SK-N-SH (cell line): ENCODE results near the gene MMS22L. TPM values are rescaled to one million over a fixed set of nuclear protein-coding genes. Genes with fewer than 3 reads are reported as not detected.

Experiments used
- CTCF ChIA-PET: fragments of 300-600, 350-600 bp; formaldehyde crosslinking; extraction: SDS; loops from one replicate; lab custom pipeline; 2021; lab: Yijun Ruan, JAX
- POLR2A ChIA-PET: fragments of 350-600 bp; sonication (Branson Sonifier 250); formaldehyde crosslinking; extraction: SDS; loops from one replicate; lab custom pipeline; 2020; ENCODE audit warnings: antibody characterized with exemption, inconsistent platforms; lab: Yijun Ruan, JAX
- DNase-seq: peaks from one replicate; pipeline ENCODE4 v3.0.0; 2012
- H2AFZ ChIP-seq: fragments of 200-600 bp; sonication (generic); 2 replicates; pipeline ENCODE4 v1.8.1; 2016; ENCODE audit warnings: antibody characterized with exemption, mild to moderate bottlenecking, low read depth
- H3F3A ChIP-seq: fragments of 200-600 bp; sonication (generic); replicated peaks from 2 replicates; pipeline ENCODE3; 2016; ENCODE audit warnings: antibody characterized with exemption, mild to moderate bottlenecking; ENCODE audit not compliant: insufficient read depth
- H3K27ac ChIP-seq, 2 experiments: fragments of 200-500 bp in 1 of 2; fragments of 200-600 bp in 1 of 2; sonication (Bioruptor generic) in 1 of 2; sonication (generic), shearing (Covaris generic) in 1 of 2; 2 replicates each; pipeline versions ENCODE4 v1.5.1 to v1.6.1; 2014 to 2016; ENCODE audit warnings: low read depth in 2 of 2, inconsistent platforms in 1 of 2, low read length in 1 of 2, mild to moderate bottlenecking in 1 of 2, mixed read lengths in 1 of 2
- H3K27me3 ChIP-seq: fragments of 200-600 bp; sonication (generic), shearing (Covaris generic); 2 replicates; pipeline ENCODE4 v1.6.1; 2016; ENCODE audit warnings: mixed run types; ENCODE audit not compliant: insufficient read depth
- H3K36me3 ChIP-seq, 2 experiments: fragments of 200-500 bp in 1 of 2; fragments of 200-600 bp in 1 of 2; sonication (Bioruptor generic) in 1 of 2; sonication (generic) in 1 of 2; replicated peaks in 1 of 2; 2 replicates each; pipeline versions ENCODE3 to v1.5.1; 2014 to 2016; ENCODE audit warnings: low read length in 1 of 2, mild to moderate bottlenecking in 1 of 2; ENCODE audit not compliant: insufficient read depth in 2 of 2, control insufficient read depth in 1 of 2
- H3K4me1 ChIP-seq, 2 experiments: fragments of 200-500 bp in 1 of 2; fragments of 200-600 bp in 1 of 2; sonication (Bioruptor generic) in 1 of 2; sonication (generic), shearing (Covaris generic) in 1 of 2; 2 replicates each; pipeline versions ENCODE4 v1.5.1 to v1.6.1; 2014 to 2016; ENCODE audit warnings: low read depth in 1 of 2, low read length in 1 of 2, mixed run types in 1 of 2; ENCODE audit not compliant: insufficient read depth in 2 of 2, control insufficient read depth in 1 of 2
- H3K4me2 ChIP-seq: fragments of 200-600 bp; sonication (generic), shearing (Covaris generic); 2 replicates; pipeline ENCODE4 v1.6.1; 2017; ENCODE audit warnings: mixed run types
- H3K4me3 ChIP-seq, 2 experiments: fragments of 200-500 bp in 1 of 2; fragments of 200-600 bp in 1 of 2; sonication (Bioruptor generic) in 1 of 2; sonication (generic), shearing (Covaris generic) in 1 of 2; 2 replicates each; pipeline versions ENCODE4 v1.5.1 to v1.8.1; 2014 to 2016; ENCODE audit warnings: low read depth in 2 of 2, inconsistent platforms in 1 of 2, low read length in 1 of 2, mild to moderate bottlenecking in 1 of 2, mixed read lengths in 1 of 2, moderate library complexity in 1 of 2
- H3K79me2 ChIP-seq: fragments of 200-600 bp; sonication (generic); 2 replicates; pipeline ENCODE4 v1.8.1; 2017; ENCODE audit warnings: mild to moderate bottlenecking; ENCODE audit not compliant: insufficient read depth
- H3K9ac ChIP-seq: fragments of 200-600 bp; sonication (generic); 2 replicates; pipeline ENCODE4 v1.6.1; 2017; ENCODE audit warnings: mixed run types
- H3K9me2 ChIP-seq: fragments of 200-600 bp; sonication (generic); 2 replicates; pipeline ENCODE4 v1.6.1; 2017; ENCODE audit warnings: mixed run types
- H3K9me3 ChIP-seq: fragments of 200-600 bp; sonication (generic); 2 replicates; pipeline ENCODE4 v1.6.1; 2017; ENCODE audit warnings: mixed run types, mild to moderate bottlenecking, moderate library complexity
- H4K20me1 ChIP-seq: fragments of 200-600 bp; sonication (generic); 2 replicates; pipeline ENCODE4 v1.6.1; 2017; ENCODE audit warnings: mild to moderate bottlenecking, mixed run types; ENCODE audit not compliant: insufficient read depth
- CHD2 ChIP-seq: fragments of 150-350 bp; IDR thresholded peaks from 2 replicates; pipeline ENCODE4 v1.6.1; 2018; ENCODE audit warnings: low read length; ENCODE audit not compliant: partially characterized antibody
- EP300 ChIP-seq, 2 experiments: IDR thresholded peaks; 2 replicates each; pipeline versions ENCODE4 v1.4.0 to v1.6.1; 2012; ENCODE audit warnings: borderline replicate concordance in 1 of 2, low read depth in 1 of 2, low read length in 1 of 2
- EZH2phosphoT487 ChIP-seq: fragments of 200-600 bp; sonication (generic); IDR thresholded peaks from 2 replicates; pipeline ENCODE4 v1.6.1; 2017; ENCODE audit warnings: low read depth, mixed run types, mild to moderate bottlenecking, antibody characterized with exemption, moderate library complexity, borderline replicate concordance
- FOSL2 ChIP-seq: IDR thresholded peaks from 2 replicates; pipeline ENCODE4 v1.4.0; 2012; ENCODE audit warnings: low read depth, mild to moderate bottlenecking, moderate library complexity, borderline replicate concordance
- POLR2AphosphoS5 ChIP-seq: IDR thresholded peaks from 2 replicates; pipeline ENCODE4 v1.6.1; 2012; ENCODE audit warnings: low read depth, low read length
- RFX5 ChIP-seq: IDR thresholded peaks from 2 replicates; pipeline ENCODE4 v1.6.1; 2012; ENCODE audit warnings: mild to moderate bottlenecking, improper control_type of control experiment, low read length
- SIN3A ChIP-seq: IDR thresholded peaks from 2 replicates; pipeline ENCODE4 v1.6.1; 2012; ENCODE audit warnings: low read depth, mild to moderate bottlenecking, low read length, moderate library complexity, borderline replicate concordance
- TAF1 ChIP-seq: IDR thresholded peaks from 2 replicates; pipeline ENCODE4 v1.6.1; 2012; ENCODE audit warnings: low read depth, mild to moderate bottlenecking, low read length, moderate library complexity, borderline replicate concordance
- TCF12 ChIP-seq: IDR thresholded peaks from 2 replicates; pipeline ENCODE4 v1.4.0; 2012
- USF1 ChIP-seq: IDR thresholded peaks from 2 replicates; pipeline ENCODE4 v1.4.0; 2012; ENCODE audit warnings: low read depth, borderline replicate concordance
- WGBS: methylation state at CpG from one replicate; pipeline ENCODE4 v1.1.6; 2017; ENCODE audit warnings: low lambda C conversion rate; 5-methylcytosine and 5-hydroxymethylcytosine counted together
- polyA plus RNA-seq, 3 experiments: library from polyadenylated mRNA; depleted of rRNA; stranded (reverse); fragments of >200 nt; gene quantifications; 2 replicates each; pipeline ENCODE4 v1.2.3, GENCODE V29; 2012
- TF ChIP-seq, protein P1 (sequence below): IDR thresholded peaks from 2 replicates; pipeline ENCODE4 v1.4.0; 2012; ENCODE audit warnings: low read depth, borderline replicate concordance
- TF ChIP-seq, protein P2 (sequence below): fragments of 200-600 bp; sonication (generic); IDR thresholded peaks from 2 replicates; pipeline ENCODE4 v1.6.1; 2017; ENCODE audit warnings: antibody characterized with exemption, mild to moderate bottlenecking, moderate library complexity

MMS22L gene
- polyA plus RNA-seq, 1 of the 3 experiments (the other 2 are of a cell fraction): 4.3 TPM

- TF ChIP-seq, protein P1, sequence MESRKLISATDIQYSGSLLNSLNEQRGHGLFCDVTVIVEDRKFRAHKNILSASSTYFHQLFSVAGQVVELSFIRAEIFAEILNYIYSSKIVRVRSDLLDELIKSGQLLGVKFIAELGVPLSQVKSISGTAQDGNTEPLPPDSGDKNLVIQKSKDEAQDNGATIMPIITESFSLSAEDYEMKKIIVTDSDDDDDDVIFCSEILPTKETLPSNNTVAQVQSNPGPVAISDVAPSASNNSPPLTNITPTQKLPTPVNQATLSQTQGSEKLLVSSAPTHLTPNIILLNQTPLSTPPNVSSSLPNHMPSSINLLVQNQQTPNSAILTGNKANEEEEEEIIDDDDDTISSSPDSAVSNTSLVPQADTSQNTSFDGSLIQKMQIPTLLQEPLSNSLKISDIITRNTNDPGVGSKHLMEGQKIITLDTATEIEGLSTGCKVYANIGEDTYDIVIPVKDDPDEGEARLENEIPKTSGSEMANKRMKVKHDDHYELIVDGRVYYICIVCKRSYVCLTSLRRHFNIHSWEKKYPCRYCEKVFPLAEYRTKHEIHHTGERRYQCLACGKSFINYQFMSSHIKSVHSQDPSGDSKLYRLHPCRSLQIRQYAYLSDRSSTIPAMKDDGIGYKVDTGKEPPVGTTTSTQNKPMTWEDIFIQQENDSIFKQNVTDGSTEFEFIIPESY: no peak
- TF ChIP-seq FOSL2: peak; percentile 64; the same call in 1 of the 2 replicates
- peak; percentile 52; the same call in 1 of the 2 replicates for TF ChIP-seq USF1
- no peak for TF ChIP-seq POLR2AphosphoS5
- no peak for TF ChIP-seq CHD2
These were observed 42.8 kb downstream of the MMS22L start (continued) for GRCh38 chr6:97240222-97240621.

DNA sequence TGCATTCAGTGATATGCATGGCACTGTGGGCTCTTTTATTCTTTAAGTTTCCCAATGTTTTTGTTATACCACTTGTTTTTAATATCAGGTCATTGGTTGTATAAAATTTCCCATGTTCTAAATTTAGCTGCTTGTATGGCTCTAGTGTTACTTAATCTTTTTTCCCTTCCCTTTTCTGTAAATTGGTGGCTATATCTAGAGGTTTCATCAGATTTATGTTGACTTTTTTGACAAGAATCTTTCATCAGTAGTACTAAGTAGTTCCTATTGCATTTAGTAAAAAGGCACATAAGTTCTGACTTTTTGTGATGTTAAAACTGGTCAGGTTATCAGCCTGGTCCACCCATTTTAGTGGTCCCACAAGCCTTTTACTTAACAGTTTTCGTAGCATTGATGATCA, 51.1 kb downstream of the MMS22L start:
- H3K4me1 ChIP-seq: 0 out of 4 replicates have a peak, but pooled peaks cover 0 to 7% of the 10 kb centered on the region in 2 experiments
- no peaks in the 10 kb centered on the region for H3K9me2 ChIP-seq
- no peak overlapping the region for H3K27ac ChIP-seq
- no peak overlapping the region for H3K4me2 ChIP-seq
- POLR2A ChIA-PET: no interaction called here
- H3K9ac ChIP-seq: no peak overlapping the region
- H3K36me3 ChIP-seq: peaks cover 16 to 35% of the 10 kb centered on the region in 2 experiments
- TF ChIP-seq SIN3A: no peak
- TF ChIP-seq, protein P2, sequence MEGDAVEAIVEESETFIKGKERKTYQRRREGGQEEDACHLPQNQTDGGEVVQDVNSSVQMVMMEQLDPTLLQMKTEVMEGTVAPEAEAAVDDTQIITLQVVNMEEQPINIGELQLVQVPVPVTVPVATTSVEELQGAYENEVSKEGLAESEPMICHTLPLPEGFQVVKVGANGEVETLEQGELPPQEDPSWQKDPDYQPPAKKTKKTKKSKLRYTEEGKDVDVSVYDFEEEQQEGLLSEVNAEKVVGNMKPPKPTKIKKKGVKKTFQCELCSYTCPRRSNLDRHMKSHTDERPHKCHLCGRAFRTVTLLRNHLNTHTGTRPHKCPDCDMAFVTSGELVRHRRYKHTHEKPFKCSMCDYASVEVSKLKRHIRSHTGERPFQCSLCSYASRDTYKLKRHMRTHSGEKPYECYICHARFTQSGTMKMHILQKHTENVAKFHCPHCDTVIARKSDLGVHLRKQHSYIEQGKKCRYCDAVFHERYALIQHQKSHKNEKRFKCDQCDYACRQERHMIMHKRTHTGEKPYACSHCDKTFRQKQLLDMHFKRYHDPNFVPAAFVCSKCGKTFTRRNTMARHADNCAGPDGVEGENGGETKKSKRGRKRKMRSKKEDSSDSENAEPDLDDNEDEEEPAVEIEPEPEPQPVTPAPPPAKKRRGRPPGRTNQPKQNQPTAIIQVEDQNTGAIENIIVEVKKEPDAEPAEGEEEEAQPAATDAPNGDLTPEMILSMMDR: no peak
- TF ChIP-seq EZH2phosphoT487: no peak
- no peak for TF ChIP-seq TAF1
- TF ChIP-seq TCF12: no peak
- TF ChIP-seq EP300 (IDR thresholded peaks at IDR 0.05; ENCODE audit: borderline replicate concordance in 1 of 2, low read depth in 1 of 2, low read length in 1 of 2): no peak
- TF ChIP-seq, protein P1: no peak
- TF ChIP-seq RFX5: no peak
- no peak for TF ChIP-seq FOSL2
- TF ChIP-seq, all 33 proteins: peak for 0
- Histone ChIP-seq H3K4me3 (no peak overlapping the region), H3K9me3 (no peaks in the 10 kb centered on the region), H3K79me2 (no peaks in the 10 kb centered on the region), H2AFZ (no peak overlapping the region), H4K20me1 (no peaks in the 10 kb centered on the region), H3F3A (no peaks in the 10 kb centered on the region), H3K27me3 (no peaks in the 10 kb centered on the region)
- WGBS: 86% methylated on average over 1 of the region's 1 CpG
- no peak for DNase-seq
- CTCF ChIA-PET: interaction anchor here (2.9 kb wide), 1 partner anchor 17 kb away, joined by 11 read pairs; no protein-coding TSS in a partner anchor
